SK-N-SH (cell line): ENCODE results near the gene LARP7. TPM values are rescaled to one million over a fixed set of nuclear protein-coding genes. Genes with fewer than 3 reads are reported as not detected.
"Not testable (repeated sequence)": the region's sequence is repeated elsewhere in the genome, so short reads cannot be mapped to it uniquely, and the experiment has no call there.

Experiments used
- CTCF ChIA-PET: fragments of 300-600, 350-600 bp; formaldehyde crosslinking; extraction: SDS; loops from one replicate; lab custom pipeline; 2021; lab: Yijun Ruan, JAX
- POLR2A ChIA-PET: fragments of 350-600 bp; sonication (Branson Sonifier 250); formaldehyde crosslinking; extraction: SDS; loops from one replicate; lab custom pipeline; 2020; ENCODE audit warnings: antibody characterized with exemption, inconsistent platforms; lab: Yijun Ruan, JAX
- DNase-seq: peaks from one replicate; pipeline ENCODE4 v3.0.0; 2012
- H2AFZ ChIP-seq: fragments of 200-600 bp; sonication (generic); 2 replicates; pipeline ENCODE4 v1.8.1; 2016; ENCODE audit warnings: antibody characterized with exemption, mild to moderate bottlenecking, low read depth
- H3F3A ChIP-seq: fragments of 200-600 bp; sonication (generic); replicated peaks from 2 replicates; pipeline ENCODE3; 2016; ENCODE audit warnings: antibody characterized with exemption, mild to moderate bottlenecking; ENCODE audit not compliant: insufficient read depth
- H3K27ac ChIP-seq, 2 experiments: fragments of 200-500 bp in 1 of 2; fragments of 200-600 bp in 1 of 2; sonication (Bioruptor generic) in 1 of 2; sonication (generic), shearing (Covaris generic) in 1 of 2; 2 replicates each; pipeline versions ENCODE4 v1.5.1 to v1.6.1; 2014 to 2016; ENCODE audit warnings: low read depth in 2 of 2, inconsistent platforms in 1 of 2, low read length in 1 of 2, mild to moderate bottlenecking in 1 of 2, mixed read lengths in 1 of 2
- H3K27me3 ChIP-seq: fragments of 200-600 bp; sonication (generic), shearing (Covaris generic); 2 replicates; pipeline ENCODE4 v1.6.1; 2016; ENCODE audit warnings: mixed run types; ENCODE audit not compliant: insufficient read depth
- H3K36me3 ChIP-seq, 2 experiments: fragments of 200-500 bp in 1 of 2; fragments of 200-600 bp in 1 of 2; sonication (Bioruptor generic) in 1 of 2; sonication (generic) in 1 of 2; replicated peaks in 1 of 2; 2 replicates each; pipeline versions ENCODE3 to v1.5.1; 2014 to 2016; ENCODE audit warnings: low read length in 1 of 2, mild to moderate bottlenecking in 1 of 2; ENCODE audit not compliant: insufficient read depth in 2 of 2, control insufficient read depth in 1 of 2
- H3K4me1 ChIP-seq, 2 experiments: fragments of 200-500 bp in 1 of 2; fragments of 200-600 bp in 1 of 2; sonication (Bioruptor generic) in 1 of 2; sonication (generic), shearing (Covaris generic) in 1 of 2; 2 replicates each; pipeline versions ENCODE4 v1.5.1 to v1.6.1; 2014 to 2016; ENCODE audit warnings: low read depth in 1 of 2, low read length in 1 of 2, mixed run types in 1 of 2; ENCODE audit not compliant: insufficient read depth in 2 of 2, control insufficient read depth in 1 of 2
- H3K4me2 ChIP-seq: fragments of 200-600 bp; sonication (generic), shearing (Covaris generic); 2 replicates; pipeline ENCODE4 v1.6.1; 2017; ENCODE audit warnings: mixed run types
- H3K4me3 ChIP-seq, 2 experiments: fragments of 200-500 bp in 1 of 2; fragments of 200-600 bp in 1 of 2; sonication (Bioruptor generic) in 1 of 2; sonication (generic), shearing (Covaris generic) in 1 of 2; 2 replicates each; pipeline versions ENCODE4 v1.5.1 to v1.8.1; 2014 to 2016; ENCODE audit warnings: low read depth in 2 of 2, inconsistent platforms in 1 of 2, low read length in 1 of 2, mild to moderate bottlenecking in 1 of 2, mixed read lengths in 1 of 2, moderate library complexity in 1 of 2
- H3K79me2 ChIP-seq: fragments of 200-600 bp; sonication (generic); 2 replicates; pipeline ENCODE4 v1.8.1; 2017; ENCODE audit warnings: mild to moderate bottlenecking; ENCODE audit not compliant: insufficient read depth
- H3K9ac ChIP-seq: fragments of 200-600 bp; sonication (generic); 2 replicates; pipeline ENCODE4 v1.6.1; 2017; ENCODE audit warnings: mixed run types
- H3K9me2 ChIP-seq: fragments of 200-600 bp; sonication (generic); 2 replicates; pipeline ENCODE4 v1.6.1; 2017; ENCODE audit warnings: mixed run types
- H3K9me3 ChIP-seq: fragments of 200-600 bp; sonication (generic); 2 replicates; pipeline ENCODE4 v1.6.1; 2017; ENCODE audit warnings: mixed run types, mild to moderate bottlenecking, moderate library complexity
- H4K20me1 ChIP-seq: fragments of 200-600 bp; sonication (generic); 2 replicates; pipeline ENCODE4 v1.6.1; 2017; ENCODE audit warnings: mild to moderate bottlenecking, mixed run types; ENCODE audit not compliant: insufficient read depth
- CHD2 ChIP-seq: fragments of 150-350 bp; IDR thresholded peaks from 2 replicates; pipeline ENCODE4 v1.6.1; 2018; ENCODE audit warnings: low read length; ENCODE audit not compliant: partially characterized antibody
- CTCF ChIP-seq: fragments of 200-600 bp; sonication (generic); IDR thresholded peaks from 2 replicates; pipeline ENCODE4 v1.6.1; 2017; ENCODE audit warnings: antibody characterized with exemption, mild to moderate bottlenecking, moderate library complexity
- ELF1 ChIP-seq: IDR thresholded peaks from 2 replicates; pipeline ENCODE4 v1.4.0; 2012
- EZH2phosphoT487 ChIP-seq: fragments of 200-600 bp; sonication (generic); IDR thresholded peaks from 2 replicates; pipeline ENCODE4 v1.6.1; 2017; ENCODE audit warnings: low read depth, mixed run types, mild to moderate bottlenecking, antibody characterized with exemption, moderate library complexity, borderline replicate concordance
- FOXM1 ChIP-seq: IDR thresholded peaks from 2 replicates; pipeline ENCODE4 v1.4.0; 2012; ENCODE audit warnings: low read depth, mild to moderate bottlenecking
- GABPA ChIP-seq: IDR thresholded peaks from 2 replicates; pipeline ENCODE4 v1.4.0; 2012; ENCODE audit warnings: low read depth, mild to moderate bottlenecking
- JUND ChIP-seq: IDR thresholded peaks from 2 replicates; pipeline ENCODE4 v1.4.0; 2012
- MAX ChIP-seq: IDR thresholded peaks from 2 replicates; pipeline ENCODE4 v1.4.0; 2012; ENCODE audit warnings: low read depth
- MEF2A ChIP-seq: IDR thresholded peaks from 2 replicates; pipeline ENCODE4 v1.4.0; 2012; ENCODE audit warnings: low read depth, borderline replicate concordance
- MXI1 ChIP-seq: IDR thresholded peaks from 2 replicates; pipeline ENCODE4 v1.6.1; 2012; ENCODE audit warnings: mild to moderate bottlenecking, low read depth, low read length, improper control_type of control experiment
- NFIC ChIP-seq: IDR thresholded peaks from 2 replicates; pipeline ENCODE4 v1.4.0; 2012; ENCODE audit warnings: borderline replicate concordance
- NRF1 ChIP-seq: IDR thresholded peaks from 2 replicates; pipeline ENCODE4 v1.6.1; 2012; ENCODE audit warnings: low read depth, mild to moderate bottlenecking, low read length
- POLR2AphosphoS5 ChIP-seq: IDR thresholded peaks from 2 replicates; pipeline ENCODE4 v1.6.1; 2012; ENCODE audit warnings: low read depth, low read length
- RAD21 ChIP-seq: IDR thresholded peaks from 2 replicates; pipeline ENCODE4 v1.6.1; 2012; ENCODE audit warnings: mild to moderate bottlenecking, low read length
- REST ChIP-seq: IDR thresholded peaks from 2 replicates; pipeline ENCODE4 v1.6.1; 2012; ENCODE audit warnings: mild to moderate bottlenecking, low read depth, low read length, moderate library complexity
- RFX5 ChIP-seq: IDR thresholded peaks from 2 replicates; pipeline ENCODE4 v1.6.1; 2012; ENCODE audit warnings: mild to moderate bottlenecking, improper control_type of control experiment, low read length
- RXRA ChIP-seq: IDR thresholded peaks from 2 replicates; pipeline ENCODE4 v1.4.0; 2012; ENCODE audit warnings: low read depth, mild to moderate bottlenecking, borderline replicate concordance
- SIN3A ChIP-seq: IDR thresholded peaks from 2 replicates; pipeline ENCODE4 v1.6.1; 2012; ENCODE audit warnings: low read depth, mild to moderate bottlenecking, low read length, moderate library complexity, borderline replicate concordance
- SMC3 ChIP-seq: IDR thresholded peaks from 2 replicates; pipeline ENCODE4 v1.6.1; 2012; ENCODE audit warnings: low read depth, low read length, improper control_type of control experiment
- TCF12 ChIP-seq: IDR thresholded peaks from 2 replicates; pipeline ENCODE4 v1.4.0; 2012
- WGBS: methylation state at CpG from one replicate; pipeline ENCODE4 v1.1.6; 2017; ENCODE audit warnings: low lambda C conversion rate; 5-methylcytosine and 5-hydroxymethylcytosine counted together
- polyA plus RNA-seq, 3 experiments: library from polyadenylated mRNA; depleted of rRNA; stranded (reverse); fragments of >200 nt; gene quantifications; 2 replicates each; pipeline ENCODE4 v1.2.3, GENCODE V29; 2012
- TF ChIP-seq, protein P1 (sequence below): fragments of 150-350 bp; IDR thresholded peaks from 2 replicates; pipeline ENCODE4 v1.6.1; 2017; ENCODE audit warnings: antibody characterized with exemption, low read length, low read depth, borderline replicate concordance
- TF ChIP-seq, protein P2 (sequence below): fragments of 150-350 bp; IDR thresholded peaks from 2 replicates; pipeline ENCODE4 v1.6.1; 2016; ENCODE audit warnings: mild to moderate bottlenecking, low read depth, low read length

LARP7 gene
- polyA plus RNA-seq, 1 of the 3 experiments (the other 2 are of a cell fraction): 9.4 TPM

GRCh38 chr4:112604589-112604988 is 32.4 kb upstream of the LARP7 start:
- no peaks in the 10 kb centered on the region for H3K9me2 ChIP-seq
- no peaks in the 10 kb centered on the region for H3K79me2 ChIP-seq
- peak; percentile 62 for DNase-seq
- H3K4me3 ChIP-seq: no peak overlapping the region
- H3K36me3 ChIP-seq: no peaks in the 10 kb centered on the region
- no peaks in the 10 kb centered on the region for H3K27me3 ChIP-seq
- H3K27ac ChIP-seq: no peak overlapping the region
- ChIA-PET POLR2A (no interaction called here), CTCF (interaction anchor here (0.6 to 12.1 kb wide), 50 partner anchors 10 to 505 kb away, joined by 3 to 172 read pairs (median 4); partner anchors contain the start of gene TIFA)
- peak overlapping the region; percentile 48; the same call in 1 of the 2 replicates for H2AFZ ChIP-seq
- H3K4me1 ChIP-seq: no peaks in the 10 kb centered on the region
- no peaks in the 10 kb centered on the region for H3K9me3 ChIP-seq
- H3F3A ChIP-seq: no peaks in the 10 kb centered on the region
- no peak overlapping the region for H3K9ac ChIP-seq
- H3K4me2 ChIP-seq: no peak overlapping the region
- no peak for TF ChIP-seq REST
- no peak for TF ChIP-seq JUND
- TF ChIP-seq SIN3A: no peak
- no peak for TF ChIP-seq FOXM1
- TF ChIP-seq POLR2AphosphoS5: no peak
- peak; percentile 90 for TF ChIP-seq SMC3
- no peak for TF ChIP-seq GABPA
- TF ChIP-seq RFX5: no peak
- no peak for TF ChIP-seq MXI1
- TF ChIP-seq CTCF: peak; percentile 81
- TF ChIP-seq, protein P1, sequence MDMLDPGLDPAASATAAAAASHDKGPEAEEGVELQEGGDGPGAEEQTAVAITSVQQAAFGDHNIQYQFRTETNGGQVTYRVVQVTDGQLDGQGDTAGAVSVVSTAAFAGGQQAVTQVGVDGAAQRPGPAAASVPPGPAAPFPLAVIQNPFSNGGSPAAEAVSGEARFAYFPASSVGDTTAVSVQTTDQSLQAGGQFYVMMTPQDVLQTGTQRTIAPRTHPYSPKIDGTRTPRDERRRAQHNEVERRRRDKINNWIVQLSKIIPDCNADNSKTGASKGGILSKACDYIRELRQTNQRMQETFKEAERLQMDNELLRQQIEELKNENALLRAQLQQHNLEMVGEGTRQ: no peak
- no peak for TF ChIP-seq RXRA
- TF ChIP-seq RAD21: peak; percentile 97
- TF ChIP-seq EZH2phosphoT487: no peak
- no peak for TF ChIP-seq TCF12
- no peak for TF ChIP-seq NFIC
- TF ChIP-seq CHD2: no peak
- TF ChIP-seq ELF1: no peak
- TF ChIP-seq MEF2A: no peak
- no peak for TF ChIP-seq NRF1
- no peak for TF ChIP-seq MAX
- TF ChIP-seq, protein P2, sequence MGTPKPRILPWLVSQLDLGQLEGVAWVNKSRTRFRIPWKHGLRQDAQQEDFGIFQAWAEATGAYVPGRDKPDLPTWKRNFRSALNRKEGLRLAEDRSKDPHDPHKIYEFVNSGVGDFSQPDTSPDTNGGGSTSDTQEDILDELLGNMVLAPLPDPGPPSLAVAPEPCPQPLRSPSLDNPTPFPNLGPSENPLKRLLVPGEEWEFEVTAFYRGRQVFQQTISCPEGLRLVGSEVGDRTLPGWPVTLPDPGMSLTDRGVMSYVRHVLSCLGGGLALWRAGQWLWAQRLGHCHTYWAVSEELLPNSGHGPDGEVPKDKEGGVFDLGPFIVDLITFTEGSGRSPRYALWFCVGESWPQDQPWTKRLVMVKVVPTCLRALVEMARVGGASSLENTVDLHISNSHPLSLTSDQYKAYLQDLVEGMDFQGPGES: no peak
- no peaks in the 10 kb centered on the region for H4K20me1 ChIP-seq

GRCh38 chr4:112612814-112613213 is 24.1 kb upstream of the LARP7 start:
- H3K9ac ChIP-seq, H3K36me3 ChIP-seq, H3K27ac ChIP-seq, H3K4me3 ChIP-seq, H3K4me1 ChIP-seq, H3K9me2 ChIP-seq, H3K79me2 ChIP-seq, H3K4me2 ChIP-seq, POLR2A ChIA-PET, H2AFZ ChIP-seq, DNase-seq, H3K27me3 ChIP-seq, H4K20me1 ChIP-seq, H3K9me3 ChIP-seq, H3F3A ChIP-seq: not testable (repeated sequence)
- WGBS: 78% methylated on average over 2 of the region's 2 CpGs
- CTCF ChIA-PET: interaction anchor here (3.9 to 12.1 kb wide), 2 partner anchors 7 to 283 kb away, joined by 17 to 172 read pairs; no protein-coding TSS in a partner anchor
